Breast epithelium (tissue), 3 donors: ENCODE results near the gene ZMYND15.

Experiments used
- CTCF ChIP-seq, 3 donors: fragments of 450-650 bp; IDR thresholded peaks; one replicate each; pipeline ENCODE4 v1.5.1; 2016 to 2017; ENCODE audit warnings: antibody characterized with exemption in 3 of 3, mild to moderate bottlenecking in 3 of 3, moderate library complexity in 3 of 3
- POLR2A ChIP-seq: fragments of 450-650 bp; IDR thresholded peaks from one replicate; pipeline ENCODE4 v1.6.1; 2016; ENCODE audit warnings: antibody characterized with exemption, mild to moderate bottlenecking, moderate library complexity
- POLR2AphosphoS5 ChIP-seq, 3 donors: sonication (generic); formaldehyde crosslinking; IDR thresholded peaks; one replicate each; pipeline ENCODE4 v1.6.1; 2017; ENCODE audit warnings: antibody characterized with exemption in 3 of 3

- TF ChIP-seq POLR2A: no peak
- no peak for TF ChIP-seq CTCF (IDR thresholded peaks at IDR 0.05)
- TF ChIP-seq POLR2AphosphoS5 (IDR thresholded peaks at IDR 0.05): no peak
These were observed 24.4 kb upstream of the ZMYND15 start for GRCh38 chr17:4715063-4715744.
